ENCODE measurements around the gene CRABP2.

GRCh38 chr1:156700736-156701531 lies 4.4 kb downstream of the CRABP2 start:
- TF ChIP-seq CTCF (IDR thresholded peaks at IDR 0.05), result no peak
- no peak for TF ChIP-seq POLR2A (IDR thresholded peaks at IDR 0.05)

Measured in heart left ventricle (tissue), 13 donors.